Measurements from ENCODE around the gene NR5A1. TPM values are rescaled to one million over a fixed set of nuclear protein-coding genes. Genes with fewer than 3 reads are reported as not detected.
A peak's percentile ranks its signal among the peaks of the same experiment; 100 is the strongest.

The NR5A1 gene
- total and polyA plus RNA-seq, 2 experiments from 2014 or later, result 0.21 TPM; not detected in 1

DNA sequence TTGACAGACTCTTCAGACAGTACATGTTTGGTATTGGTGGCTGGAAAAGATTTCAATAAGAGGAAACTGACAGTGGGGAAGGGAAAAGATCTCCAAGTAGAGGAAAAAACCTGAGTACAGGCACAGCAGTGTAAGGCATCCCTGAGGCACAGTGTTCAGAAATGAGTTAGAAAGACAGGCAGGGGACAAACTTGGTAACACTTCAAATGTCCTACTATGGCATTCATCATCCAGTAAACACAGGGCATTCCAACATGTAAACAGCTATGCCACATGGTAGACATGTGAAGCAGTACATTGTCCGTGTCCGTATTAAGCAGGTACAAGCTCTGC, 45.0 kb upstream of the NR5A1 start (continued):
- TF ChIP-seq CREB1 (CRISPR knock-in tag; IDR thresholded peaks at IDR 0.05; ENCODE audit: low read depth), result no peak
- TF ChIP-seq ETS1 (IDR thresholded peaks at IDR 0.05), result no peak
- no peak for TF ChIP-seq EZH2phosphoT487 (IDR thresholded peaks at IDR 0.05; ENCODE audit: unreplicated experiment)
- TF ChIP-seq, protein P1, sequence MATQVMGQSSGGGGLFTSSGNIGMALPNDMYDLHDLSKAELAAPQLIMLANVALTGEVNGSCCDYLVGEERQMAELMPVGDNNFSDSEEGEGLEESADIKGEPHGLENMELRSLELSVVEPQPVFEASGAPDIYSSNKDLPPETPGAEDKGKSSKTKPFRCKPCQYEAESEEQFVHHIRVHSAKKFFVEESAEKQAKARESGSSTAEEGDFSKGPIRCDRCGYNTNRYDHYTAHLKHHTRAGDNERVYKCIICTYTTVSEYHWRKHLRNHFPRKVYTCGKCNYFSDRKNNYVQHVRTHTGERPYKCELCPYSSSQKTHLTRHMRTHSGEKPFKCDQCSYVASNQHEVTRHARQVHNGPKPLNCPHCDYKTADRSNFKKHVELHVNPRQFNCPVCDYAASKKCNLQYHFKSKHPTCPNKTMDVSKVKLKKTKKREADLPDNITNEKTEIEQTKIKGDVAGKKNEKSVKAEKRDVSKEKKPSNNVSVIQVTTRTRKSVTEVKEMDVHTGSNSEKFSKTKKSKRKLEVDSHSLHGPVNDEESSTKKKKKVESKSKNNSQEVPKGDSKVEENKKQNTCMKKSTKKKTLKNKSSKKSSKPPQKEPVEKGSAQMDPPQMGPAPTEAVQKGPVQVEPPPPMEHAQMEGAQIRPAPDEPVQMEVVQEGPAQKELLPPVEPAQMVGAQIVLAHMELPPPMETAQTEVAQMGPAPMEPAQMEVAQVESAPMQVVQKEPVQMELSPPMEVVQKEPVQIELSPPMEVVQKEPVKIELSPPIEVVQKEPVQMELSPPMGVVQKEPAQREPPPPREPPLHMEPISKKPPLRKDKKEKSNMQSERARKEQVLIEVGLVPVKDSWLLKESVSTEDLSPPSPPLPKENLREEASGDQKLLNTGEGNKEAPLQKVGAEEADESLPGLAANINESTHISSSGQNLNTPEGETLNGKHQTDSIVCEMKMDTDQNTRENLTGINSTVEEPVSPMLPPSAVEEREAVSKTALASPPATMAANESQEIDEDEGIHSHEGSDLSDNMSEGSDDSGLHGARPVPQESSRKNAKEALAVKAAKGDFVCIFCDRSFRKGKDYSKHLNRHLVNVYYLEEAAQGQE (IDR thresholded peaks at IDR 0.05; ENCODE audit: unreplicated experiment), result no peak
- no peak for TF ChIP-seq NANOG (IDR thresholded peaks at IDR 0.05; ENCODE audit: borderline replicate concordance)

GRCh38 chr9:124551472-124552272, 44.5 kb upstream of the NR5A1 start:
- peak overlapping the region; percentile 41; the same call in 1 of the 2 replicates for H3K27ac ChIP-seq (ENCODE audit: low read depth)
- H3K9me3 Mint-ChIP-seq, result no peaks in the 10 kb centered on the region

More at GRCh38 chr9:124551472-124552272, 44.5 kb upstream of the NR5A1 start:
- Histone ChIP-seq H4K20me1 (replicated peaks; ENCODE audit: insufficient read depth) (0 out of 2 replicates have a peak, but pooled peaks cover 3% of the 10 kb centered on the region), H3K79me2 (replicated peaks; ENCODE audit: insufficient read depth) (peaks cover 6% of the 10 kb centered on the region), H3K4me2 (no peak overlapping the region), H3K27me3 (ENCODE audit: insufficient read depth) (no peaks in the 10 kb centered on the region), H3K4me1 (ENCODE audit: insufficient read depth) (peaks cover 11% of the 10 kb centered on the region; the same call in 1 of the 2 replicates), H3K36me3 (ENCODE audit: insufficient read depth) (no peaks in the 10 kb centered on the region), H2AFZ (no peak overlapping the region), H3K9me2 (ENCODE audit: insufficient read depth) (no peaks in the 10 kb centered on the region), H3K4me3 (no peak overlapping the region), H3F3A (replicated peaks; ENCODE audit: low read depth) (no peaks in the 10 kb centered on the region)
- DNase-seq (ENCODE audit: low spot score) (peak; percentile 88), ATAC-seq (peak; percentile 99)
- H3K4me1 Mint-ChIP-seq, result peaks cover 21% of the 10 kb centered on the region
- no peak overlapping the region for H3K4me3 Mint-ChIP-seq
- H3K36me3 Mint-ChIP-seq (ENCODE audit: low read depth), result peaks cover 14% of the 10 kb centered on the region; the same call in 1 of the 3 replicates
- H3K27me3 Mint-ChIP-seq (ENCODE audit: insufficient read depth, low read depth, poor library complexity), result no peaks in the 10 kb centered on the region
- no peak for TF ChIP-seq EZH2 (IDR thresholded peaks at IDR 0.05; ENCODE audit: low read depth, unreplicated experiment)
- TF ChIP-seq, protein P2, sequence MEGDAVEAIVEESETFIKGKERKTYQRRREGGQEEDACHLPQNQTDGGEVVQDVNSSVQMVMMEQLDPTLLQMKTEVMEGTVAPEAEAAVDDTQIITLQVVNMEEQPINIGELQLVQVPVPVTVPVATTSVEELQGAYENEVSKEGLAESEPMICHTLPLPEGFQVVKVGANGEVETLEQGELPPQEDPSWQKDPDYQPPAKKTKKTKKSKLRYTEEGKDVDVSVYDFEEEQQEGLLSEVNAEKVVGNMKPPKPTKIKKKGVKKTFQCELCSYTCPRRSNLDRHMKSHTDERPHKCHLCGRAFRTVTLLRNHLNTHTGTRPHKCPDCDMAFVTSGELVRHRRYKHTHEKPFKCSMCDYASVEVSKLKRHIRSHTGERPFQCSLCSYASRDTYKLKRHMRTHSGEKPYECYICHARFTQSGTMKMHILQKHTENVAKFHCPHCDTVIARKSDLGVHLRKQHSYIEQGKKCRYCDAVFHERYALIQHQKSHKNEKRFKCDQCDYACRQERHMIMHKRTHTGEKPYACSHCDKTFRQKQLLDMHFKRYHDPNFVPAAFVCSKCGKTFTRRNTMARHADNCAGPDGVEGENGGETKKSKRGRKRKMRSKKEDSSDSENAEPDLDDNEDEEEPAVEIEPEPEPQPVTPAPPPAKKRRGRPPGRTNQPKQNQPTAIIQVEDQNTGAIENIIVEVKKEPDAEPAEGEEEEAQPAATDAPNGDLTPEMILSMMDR (conservative IDR thresholded peaks at IDR 0.05; ENCODE audit: low read depth in 2 of 2), result peak; percentile 91 to 97
- H3K27ac Mint-ChIP-seq, result no peak overlapping the region

Measured in GM23338 (cell line).